DLD1 (cell line): ENCODE results near the gene POLDIP2.

Experiments
- in situ Hi-C: cut with HindIII; loops from 2 replicates; pipeline ENCODE4 v1.10.0; 2017; ENCODE audit warnings: low sequenced_read_pairs

Gene POLDIP2, protein sequence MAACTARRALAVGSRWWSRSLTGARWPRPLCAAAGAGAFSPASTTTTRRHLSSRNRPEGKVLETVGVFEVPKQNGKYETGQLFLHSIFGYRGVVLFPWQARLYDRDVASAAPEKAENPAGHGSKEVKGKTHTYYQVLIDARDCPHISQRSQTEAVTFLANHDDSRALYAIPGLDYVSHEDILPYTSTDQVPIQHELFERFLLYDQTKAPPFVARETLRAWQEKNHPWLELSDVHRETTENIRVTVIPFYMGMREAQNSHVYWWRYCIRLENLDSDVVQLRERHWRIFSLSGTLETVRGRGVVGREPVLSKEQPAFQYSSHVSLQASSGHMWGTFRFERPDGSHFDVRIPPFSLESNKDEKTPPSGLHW

DNA sequence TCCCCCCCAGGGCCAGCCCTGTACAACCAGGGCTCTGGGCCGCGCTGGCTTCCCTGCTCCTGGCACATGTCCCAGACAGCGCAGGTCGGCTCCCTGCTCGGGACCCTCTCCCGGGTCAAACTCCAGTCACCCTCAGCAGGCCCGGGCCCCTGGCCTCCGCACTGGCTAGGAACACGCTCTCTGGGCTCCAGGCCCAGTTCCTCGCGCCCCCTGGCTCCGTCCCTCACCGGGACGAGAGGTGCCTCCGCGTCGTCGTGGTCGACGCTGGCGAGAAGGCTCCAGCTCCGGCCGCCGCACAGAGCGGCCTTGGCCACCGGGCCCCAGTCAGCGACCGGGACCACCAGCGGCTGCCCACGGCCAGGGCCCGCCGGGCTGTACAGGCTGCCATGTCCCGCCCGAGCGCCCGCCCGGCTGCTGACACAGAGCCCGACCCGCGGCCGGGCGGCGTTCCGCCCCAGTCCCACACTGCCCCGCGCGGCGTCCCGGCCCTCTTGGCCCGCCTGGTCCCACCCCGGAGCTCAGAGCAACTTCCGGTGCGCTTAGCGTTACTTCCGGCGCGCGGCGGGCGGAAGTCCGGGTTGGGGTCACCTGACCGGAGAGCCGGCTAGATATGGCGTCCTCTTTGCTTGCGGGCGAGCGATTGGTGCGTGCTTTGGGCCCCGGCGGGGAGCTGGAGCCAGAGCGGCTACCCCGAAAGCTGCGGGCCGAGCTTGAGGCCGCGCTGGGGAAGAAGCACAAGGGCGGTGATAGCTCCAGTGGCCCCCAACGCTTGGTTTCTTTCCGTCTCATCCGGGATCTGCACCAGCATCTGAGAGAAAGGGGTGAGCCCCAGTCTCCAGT lies at the start of gene POLDIP2:
TSS of gene POLDIP2 (minus strand) at position 467 of the 840 bp plus-strand sequence. CDS start at position 388, 79 bp downstream.
- in situ Hi-C loops = no loop called here

DNA sequence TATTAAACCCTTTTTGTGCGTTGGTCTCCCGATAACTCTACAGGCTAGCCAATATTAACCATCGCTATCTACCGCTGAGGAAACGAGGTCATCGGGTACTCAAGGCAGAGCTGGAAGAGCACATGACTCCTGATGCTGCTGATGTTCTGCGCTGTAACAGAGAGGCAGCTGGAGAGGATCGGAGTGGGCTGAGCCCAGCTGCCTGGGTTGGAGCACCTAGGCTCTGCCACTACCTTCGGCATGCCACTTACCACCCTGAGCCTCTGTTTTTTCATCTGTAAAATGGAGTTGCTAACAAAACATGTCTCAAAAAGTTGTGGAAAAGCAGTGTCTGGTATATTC lies 49.1 kb upstream of the POLDIP2 start:
- in situ Hi-C loops = no loop called here

DNA sequence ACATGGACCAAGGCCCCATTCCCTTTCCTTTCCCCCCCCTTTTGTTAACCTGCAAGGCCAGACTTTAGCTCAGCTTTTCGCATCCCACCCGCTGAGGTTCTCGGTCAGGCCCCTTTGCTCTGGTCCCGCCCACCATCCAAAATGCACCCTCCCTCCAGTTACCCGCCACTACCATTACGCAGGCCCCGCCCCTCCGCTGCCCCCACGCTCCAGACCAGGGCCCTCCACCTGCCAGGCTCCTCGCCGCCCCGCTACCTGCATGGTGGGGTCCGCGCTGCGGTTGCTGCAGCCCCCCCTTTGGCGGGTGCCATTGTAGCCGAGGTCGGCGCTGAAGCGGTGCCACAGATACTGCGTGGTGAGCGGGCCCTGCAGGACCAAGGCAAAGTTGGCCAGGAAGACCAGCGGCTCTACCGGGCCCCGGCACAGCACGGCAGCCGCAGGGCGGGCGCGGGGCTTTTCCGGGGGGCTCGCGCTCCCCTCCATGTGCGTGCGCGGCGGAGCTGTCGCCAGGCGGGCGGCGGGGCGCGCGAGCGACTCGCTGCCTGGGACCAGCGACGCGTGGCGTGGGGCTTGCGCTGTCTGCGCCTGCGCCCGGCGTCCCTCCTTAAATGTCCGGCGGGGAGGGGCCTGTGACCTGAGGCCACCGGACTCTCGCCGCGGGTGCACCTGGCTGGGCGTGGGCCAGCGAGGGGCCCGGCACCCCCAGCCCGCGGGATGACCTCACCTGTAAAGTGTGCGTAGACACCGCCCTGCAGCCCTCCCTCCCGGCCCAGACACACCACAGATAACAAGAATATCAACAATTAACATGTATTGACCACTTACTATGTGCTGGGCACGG lies 48.5 kb upstream of the POLDIP2 start, which contains the start of gene SLC46A1:
TSS of gene SLC46A1 (minus strand) at position 581 of the 841 bp plus-strand sequence. CDS start at position 483, 98 bp downstream.
- in situ Hi-C loops = no loop called here

DNA sequence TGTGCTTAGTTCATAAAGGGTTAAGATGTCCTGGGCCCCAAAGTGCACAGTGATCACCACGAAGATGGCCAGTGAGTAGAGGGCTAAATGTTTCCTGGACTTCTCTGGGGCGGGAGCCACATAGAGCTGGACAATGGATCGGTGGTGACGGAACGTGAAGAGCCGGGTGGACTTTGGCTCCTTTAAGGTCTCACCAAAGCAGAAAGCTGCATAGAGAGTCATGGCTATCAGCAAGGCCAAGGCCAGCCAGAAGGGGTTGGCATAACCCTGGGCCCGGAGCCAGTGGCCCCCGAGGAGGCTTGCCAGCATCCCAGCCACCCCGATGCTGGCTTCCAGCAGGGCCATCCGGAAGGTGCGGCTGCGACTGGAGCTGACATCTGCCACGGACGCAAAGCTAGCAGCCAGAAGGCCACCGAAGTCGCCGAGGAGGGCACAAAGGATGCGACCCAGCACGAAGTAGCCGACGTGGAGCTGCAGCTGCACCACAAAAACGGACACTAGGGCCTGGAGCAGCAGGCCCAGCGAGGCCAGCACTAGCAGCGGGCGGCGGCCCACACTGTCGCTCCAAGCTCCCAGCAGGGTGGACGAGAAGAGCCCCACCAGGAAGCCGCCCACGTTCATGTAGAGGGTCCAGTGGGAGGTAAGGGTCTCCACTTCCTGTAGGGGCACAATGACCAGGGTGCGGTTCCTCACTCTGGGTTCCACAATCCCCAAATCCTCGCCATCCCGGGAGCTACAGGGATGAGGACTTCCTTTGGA lies 47.7 kb upstream of the POLDIP2 start:
- in situ Hi-C loops = no loop called here

DNA sequence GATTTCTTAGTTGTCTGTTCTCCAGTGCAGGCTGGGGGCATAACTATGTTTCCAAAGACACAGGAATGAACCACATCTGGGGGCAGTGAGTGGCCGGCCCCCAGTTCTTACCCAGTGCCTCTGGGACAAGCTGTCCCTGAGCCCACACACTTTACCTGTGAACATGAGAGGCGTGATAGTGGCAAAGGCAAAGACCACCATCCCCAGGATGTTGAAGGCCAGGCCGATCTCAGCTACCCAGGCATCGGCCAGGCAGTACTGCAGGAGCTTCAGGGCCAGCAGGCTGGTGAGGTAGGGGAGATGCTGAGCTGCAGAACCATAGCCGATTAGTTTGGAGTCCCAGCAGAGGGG lies 47.1 kb upstream of the POLDIP2 start:
- in situ Hi-C loops = no loop called here

DNA sequence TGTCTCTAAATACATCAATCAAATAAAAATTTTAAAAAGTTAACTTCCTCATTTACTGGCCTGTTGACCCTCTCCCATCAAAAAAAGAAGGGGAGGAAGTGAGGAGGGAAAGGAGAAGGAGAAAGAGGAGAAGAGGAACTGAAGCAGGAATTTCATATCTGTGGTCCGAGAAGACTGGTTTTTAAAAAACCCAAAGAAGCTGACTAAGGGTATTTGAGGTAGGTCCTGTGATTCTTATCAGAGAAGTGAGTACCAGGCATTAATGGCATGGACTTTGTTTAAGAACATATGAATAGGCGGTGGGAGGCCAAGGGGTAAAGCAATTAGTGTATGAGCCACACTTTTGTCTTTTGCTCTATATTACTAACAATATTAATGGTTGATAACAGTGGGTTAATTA lies 46.7 kb upstream of the POLDIP2 start:
- in situ Hi-C loops = no loop called here

DNA sequence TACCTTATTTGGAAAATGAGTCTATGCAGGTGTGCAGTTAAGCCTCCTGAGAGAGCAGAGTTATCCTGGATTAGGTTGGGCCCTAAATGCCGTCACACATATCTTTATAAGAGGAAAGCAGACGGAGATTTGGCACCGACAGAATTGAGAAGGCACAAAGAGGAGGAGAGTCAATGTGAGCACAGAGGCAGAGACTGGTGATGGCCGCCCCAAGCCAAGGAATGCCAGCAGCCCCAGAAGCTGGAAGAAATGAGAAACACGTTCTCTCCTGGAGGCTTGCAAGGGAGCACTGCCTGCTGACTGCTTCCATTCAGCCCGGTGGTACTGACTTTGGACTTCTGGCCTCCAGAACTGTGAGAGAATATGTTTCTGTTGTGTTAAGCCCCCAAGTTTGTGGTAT lies 45.5 kb upstream of the POLDIP2 start:
- in situ Hi-C loops = no loop called here

DNA sequence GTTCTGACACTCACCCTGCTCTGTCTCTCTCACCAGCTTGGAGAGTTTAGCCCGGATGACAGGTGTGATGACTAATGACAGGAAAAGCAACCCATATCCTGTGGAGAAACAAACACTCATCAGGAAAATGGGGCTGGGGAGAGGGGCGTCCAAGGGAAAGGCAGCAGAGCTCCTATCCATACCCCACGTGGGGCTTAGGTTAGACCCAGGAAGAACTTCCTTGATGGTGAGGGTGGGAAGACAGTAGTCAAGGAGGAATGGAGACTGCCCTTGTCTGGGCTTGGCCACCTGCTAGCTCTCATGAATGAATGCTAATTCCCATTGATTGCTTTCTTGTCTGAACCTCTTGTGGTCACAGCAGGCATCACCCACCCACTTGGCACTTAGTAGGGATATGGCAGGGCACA lies 44.9 kb upstream of the POLDIP2 start:
- in situ Hi-C loops = no loop called here

DNA sequence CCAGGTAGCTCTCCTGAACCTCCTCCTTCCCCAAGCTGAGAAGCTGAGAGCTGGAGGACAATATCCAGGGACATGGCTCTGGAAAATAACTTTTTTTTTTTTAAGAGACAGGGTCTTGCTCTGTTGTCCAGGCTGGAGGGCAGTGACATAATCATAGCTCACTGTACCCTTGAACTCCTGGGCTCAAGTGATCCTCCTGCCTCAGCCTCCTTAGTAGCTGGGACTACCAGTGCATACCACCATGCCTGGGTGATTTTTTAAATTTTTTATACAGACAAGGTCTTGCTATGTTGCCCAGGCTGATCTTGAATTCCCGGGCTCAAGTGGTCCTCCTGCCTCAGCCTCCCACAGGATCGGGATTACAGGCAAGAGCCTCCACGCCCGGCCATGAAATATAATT lies 42.5 kb upstream of the POLDIP2 start:
- in situ Hi-C loops = no loop called here

DNA sequence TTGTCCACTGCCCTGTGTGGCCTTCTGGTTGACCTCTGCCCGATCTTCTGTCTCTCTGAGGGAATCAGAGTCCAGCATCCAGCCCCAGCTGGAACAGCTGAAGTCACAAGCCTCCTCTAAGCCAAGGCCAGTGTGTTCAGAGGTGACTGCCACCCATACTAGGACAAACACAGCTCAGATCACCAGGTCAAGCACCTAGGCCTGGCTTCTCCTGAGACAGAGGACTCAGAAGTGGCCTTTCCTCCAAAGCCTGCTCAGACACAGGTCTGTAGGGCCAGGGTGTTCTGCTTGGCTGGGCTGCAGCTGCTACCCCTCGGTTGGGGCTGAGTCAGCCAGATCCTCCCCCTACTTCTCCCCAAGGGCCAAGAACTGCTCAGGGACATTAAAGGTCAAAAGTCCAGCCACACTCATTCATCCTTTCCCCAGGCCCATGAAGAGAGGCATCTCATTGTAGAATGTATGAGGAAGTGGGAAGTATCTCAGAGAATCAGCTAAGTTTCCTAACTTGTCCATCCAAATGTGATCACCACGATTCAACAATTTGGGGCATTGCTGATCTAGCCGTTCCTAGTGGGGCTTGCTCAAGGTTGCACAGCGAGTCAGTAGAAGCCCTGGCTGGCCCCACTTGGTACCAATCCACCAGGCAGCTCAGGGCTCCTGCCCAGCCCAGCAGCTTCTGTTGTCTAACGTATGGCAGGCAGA lies 41.1 kb upstream of the POLDIP2 start:
- in situ Hi-C loops = no loop called here

DNA sequence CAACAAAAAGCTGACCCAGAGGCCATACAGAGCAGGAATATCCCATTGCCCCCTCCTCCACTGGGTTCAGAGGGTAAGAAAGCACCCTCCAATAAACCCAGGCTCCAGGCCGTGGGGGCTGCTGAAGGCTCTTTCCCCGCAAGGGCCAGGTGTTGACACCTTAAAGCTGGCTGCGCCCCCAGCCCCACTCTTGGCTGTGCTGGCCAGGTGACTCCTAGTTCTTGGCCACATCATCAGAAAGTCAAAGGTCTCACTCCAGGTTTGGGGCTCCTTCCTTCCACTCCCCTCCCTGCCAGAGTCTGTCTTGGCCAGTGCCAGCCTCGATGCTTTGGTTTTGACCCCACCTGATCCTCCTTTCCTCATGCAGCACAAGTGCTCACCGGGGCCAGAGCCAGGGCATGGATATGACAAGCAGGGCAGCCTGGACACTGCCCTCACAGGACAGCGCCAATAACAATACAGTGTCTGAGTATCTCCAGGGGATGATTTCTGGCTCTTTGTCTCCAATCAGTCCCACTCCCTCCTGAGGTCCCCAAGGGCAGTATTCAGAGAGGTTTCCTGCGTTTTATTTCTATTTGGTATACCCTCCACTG lies 40.5 kb upstream of the POLDIP2 start:
- in situ Hi-C loops = no loop called here

DNA sequence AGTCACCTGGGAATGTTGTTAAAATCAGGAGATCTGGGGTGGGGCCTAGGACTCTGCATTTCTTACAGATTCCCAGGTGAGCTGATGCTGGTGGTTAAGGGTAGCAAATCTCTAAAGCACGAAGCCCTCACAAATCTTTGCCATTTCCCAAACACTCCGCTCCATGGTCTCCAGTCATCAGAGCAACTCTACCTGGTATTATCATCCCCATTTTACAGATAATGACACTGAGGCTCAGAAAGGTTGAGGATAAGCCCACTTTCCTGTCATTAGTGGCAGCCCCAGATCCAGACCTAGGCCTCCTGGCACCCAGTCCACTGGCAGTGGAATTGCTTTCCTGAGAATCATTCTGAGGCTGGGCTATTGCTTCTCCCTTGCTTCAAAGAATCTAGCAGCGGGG lies 39.9 kb upstream of the POLDIP2 start:
- in situ Hi-C loops = no loop called here

DNA sequence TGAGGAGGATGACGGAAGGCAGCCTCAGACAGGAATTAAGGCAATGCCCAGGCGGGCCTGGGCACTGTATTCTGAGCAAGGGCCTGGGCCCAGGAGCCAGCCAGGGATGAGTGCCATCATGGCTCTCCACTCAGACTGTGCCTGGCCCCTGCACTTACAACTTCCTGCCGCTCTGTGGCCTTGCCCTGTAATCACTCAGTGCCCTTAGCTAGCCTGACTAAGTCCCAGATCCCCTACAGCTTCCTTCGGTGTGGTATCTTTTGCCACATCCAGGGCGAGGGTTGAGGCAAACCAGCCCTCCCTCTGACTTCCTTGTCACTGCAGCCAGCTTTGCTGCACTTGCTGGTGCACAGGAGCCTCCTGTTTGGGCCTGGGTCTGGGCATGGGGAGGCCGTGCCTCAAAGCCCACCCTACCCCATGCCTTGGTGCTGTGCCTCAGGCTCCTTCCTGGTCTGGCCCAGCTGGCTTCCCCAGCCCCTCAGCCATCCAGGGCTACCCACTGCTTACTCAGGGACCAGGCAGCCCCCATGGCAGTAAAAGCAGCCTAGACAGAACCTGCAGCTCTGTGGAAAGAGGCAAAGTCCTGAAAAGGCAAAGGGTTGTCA lies 39.4 kb upstream of the POLDIP2 start:
- in situ Hi-C loops = no loop called here

DNA sequence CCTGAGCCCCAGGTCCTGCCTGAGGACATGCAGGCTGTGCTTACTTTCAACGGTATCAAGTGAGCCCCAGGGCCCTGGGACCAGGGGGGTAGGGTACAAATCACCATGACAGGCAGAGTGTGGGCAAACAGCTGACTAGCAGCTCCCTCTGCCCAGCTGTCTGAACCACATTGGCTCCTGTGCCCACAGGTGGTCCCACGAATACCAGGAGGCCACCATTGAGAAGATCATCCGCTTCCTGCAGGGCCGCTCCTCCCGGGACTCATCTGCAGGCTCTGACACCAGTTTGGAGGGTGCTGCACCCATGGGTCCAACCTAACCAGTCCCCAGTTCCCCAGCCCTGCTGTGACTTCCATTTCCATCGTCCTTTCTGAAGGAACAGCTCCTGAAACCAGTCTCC lies 38.6 kb upstream of the POLDIP2 start:
- in situ Hi-C loops = no loop called here

DNA sequence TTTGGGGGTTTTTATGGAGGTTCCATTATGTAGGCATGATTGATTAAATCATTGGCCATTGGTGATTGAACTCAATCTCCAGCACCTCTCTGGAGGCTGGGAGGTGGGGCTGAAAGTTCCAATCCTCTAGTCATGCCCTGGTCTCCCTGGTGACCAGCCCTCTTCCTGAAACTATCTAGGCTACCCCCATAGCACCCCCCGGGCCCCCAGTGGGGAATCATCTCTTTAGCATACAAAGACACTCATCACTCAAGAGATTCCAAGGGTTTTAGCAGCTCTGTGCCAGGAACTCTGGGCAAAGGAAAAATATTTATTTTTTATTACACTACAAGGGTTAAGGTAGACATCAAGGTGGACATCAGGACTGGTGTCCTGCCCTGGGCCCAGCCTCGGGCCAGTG lies 38.1 kb upstream of the POLDIP2 start:
- in situ Hi-C loops = no loop called here

DNA sequence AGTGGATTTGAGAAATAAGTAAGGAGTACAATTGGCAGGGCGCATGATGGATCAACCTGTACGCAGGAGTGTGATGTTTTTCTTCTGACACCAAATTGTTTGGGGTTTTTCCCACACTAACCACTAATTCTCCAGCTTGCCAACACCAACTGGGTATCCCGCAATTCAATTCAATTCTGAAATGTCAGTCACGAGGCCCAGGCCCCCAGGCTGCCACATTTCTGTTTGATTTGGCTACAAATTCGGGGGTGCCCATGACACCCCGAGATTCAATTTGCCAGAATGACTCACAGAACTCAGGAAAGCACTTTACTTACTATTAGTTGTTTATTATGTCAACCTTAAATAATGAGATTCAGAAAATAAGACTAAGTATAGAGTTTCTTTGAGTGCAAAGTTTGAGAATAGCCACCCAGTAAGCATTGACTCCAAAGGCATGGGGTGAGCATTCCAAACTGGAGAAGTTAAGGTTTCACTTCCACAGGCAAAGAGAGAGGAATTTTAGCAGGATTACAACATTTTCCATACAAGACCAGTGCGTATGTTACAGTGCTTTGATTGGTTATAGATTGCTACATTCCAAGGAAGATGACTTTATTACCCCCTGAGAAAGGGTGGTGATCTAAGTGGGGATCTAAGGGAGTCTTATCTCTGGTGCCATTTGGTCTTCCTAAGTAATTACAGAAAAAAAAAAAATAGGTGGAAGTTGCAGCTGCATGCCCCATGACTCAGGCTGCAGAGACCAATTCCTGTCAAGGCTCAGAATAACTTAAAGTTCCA lies 37.2 kb upstream of the POLDIP2 start:
- in situ Hi-C loops = no loop called here

DNA sequence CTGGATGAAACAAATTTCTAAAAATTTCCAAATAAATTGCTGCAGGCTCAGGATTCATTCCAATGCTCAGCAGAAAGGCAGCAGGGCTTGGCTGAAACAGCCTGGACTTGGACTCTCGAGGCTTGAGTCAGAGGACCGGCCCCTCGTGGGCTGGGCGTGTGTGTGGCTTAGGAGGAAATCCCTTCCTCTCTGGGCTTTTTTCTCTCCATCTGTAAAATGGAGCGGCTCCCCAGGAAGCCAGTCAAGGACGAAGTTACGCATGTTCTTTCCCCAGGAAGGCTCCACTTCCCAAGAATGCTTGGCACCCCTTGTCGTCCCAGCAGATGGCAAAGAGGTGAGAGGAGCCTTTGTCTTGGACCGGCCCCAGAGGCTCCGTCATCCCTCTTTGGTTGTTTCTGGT lies 35.2 kb upstream of the POLDIP2 start:
- in situ Hi-C loops = no loop called here

DNA sequence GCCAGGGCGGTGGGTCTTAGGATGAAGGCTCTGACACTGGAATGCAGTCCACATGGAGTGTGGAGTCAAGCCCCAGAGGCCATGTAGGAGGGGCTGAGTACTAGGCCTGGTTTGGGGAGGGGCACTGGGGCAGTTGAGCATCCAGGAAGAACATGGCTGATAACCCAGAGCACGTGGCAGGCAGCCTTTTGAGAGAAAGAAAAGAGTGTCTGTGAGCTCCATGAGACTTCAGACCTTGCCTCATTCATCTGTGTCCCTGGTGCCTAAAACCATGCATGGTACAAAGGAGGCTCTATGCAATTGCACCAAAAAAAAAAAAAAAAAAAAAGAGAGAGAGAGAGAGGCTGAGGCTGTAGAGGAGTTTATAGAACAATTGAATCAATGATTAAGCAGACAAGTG lies 34.1 kb upstream of the POLDIP2 start:
- in situ Hi-C loops = no loop called here
